ENCODE data around the gene BHMT2. TPM values are rescaled to one million over a fixed set of nuclear protein-coding genes. Genes with fewer than 3 reads are reported as not detected.

Gene BHMT2
- total RNA-seq, 4 donors from 2014 or later = 1.1 to 10.7 (median 2.8) TPM; not detected in 1

GRCh38 chr5:79050498-79050897, 19.1 kb upstream of the BHMT2 start:
- Histone ChIP-seq H3K27ac (no peak overlapping the region), H3K9me3 (peaks cover 0 to 5% (median 0%) of the 10 kb centered on the region in 4 donors), H3K4me3 (no peak overlapping the region), H3K36me3 (no peaks in the 10 kb centered on the region), H3K4me1 (no peaks in the 10 kb centered on the region), H3K27me3 (no peaks in the 10 kb centered on the region)
- DNase-seq = no peak
- TF ChIP-seq POLR2A (IDR thresholded peaks at IDR 0.05) (no peak), CTCF (IDR thresholded peaks at IDR 0.05) (no peak)

DNA sequence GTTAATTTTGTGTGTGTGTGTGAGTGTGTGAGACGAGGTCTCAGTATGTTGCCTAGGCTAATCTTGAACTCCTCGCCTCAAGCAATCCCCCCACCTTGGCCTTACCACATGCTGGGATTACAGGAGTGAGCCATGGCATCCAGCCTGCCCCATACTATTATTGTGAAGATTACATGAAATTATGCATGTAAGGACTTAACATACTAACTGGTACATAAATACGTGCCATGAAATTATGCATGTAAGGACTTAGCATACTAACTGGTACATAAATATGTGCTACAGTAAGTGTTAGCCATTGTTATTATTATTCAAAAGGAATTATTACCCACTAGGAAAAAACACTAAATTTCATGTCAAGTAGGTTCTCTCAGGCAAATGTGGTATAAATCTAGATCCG, 16.2 kb upstream of the BHMT2 start:
- Histone ChIP-seq H3K27me3 (no peaks in the 10 kb centered on the region), H3K4me3 (no peak overlapping the region)

DNA sequence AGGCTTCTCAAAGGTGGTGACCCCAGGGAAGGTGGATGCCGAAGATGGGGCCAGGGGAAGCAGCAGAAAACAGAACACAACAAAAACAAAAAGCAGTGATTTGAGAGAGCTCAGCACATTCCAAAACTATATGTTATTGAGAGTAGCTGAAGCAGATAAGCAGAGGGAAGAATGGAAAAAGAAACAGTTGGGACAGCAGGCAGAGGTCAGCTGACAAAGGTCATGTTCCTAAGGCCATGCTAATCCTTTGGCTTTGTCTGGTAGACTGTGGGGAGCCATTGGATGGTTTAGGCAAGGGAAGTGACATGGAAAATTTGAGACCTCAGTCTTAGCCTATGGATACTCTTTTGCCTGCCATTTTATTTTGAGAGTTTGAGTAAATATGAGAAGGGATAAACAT, 14.6 kb upstream of the BHMT2 start:
- TF ChIP-seq POLR2A (IDR thresholded peaks at IDR 0.05) (no peak), CTCF (IDR thresholded peaks at IDR 0.05) (no peak)
- DNase-seq = no peak
- Histone ChIP-seq H3K36me3 (no peaks in the 10 kb centered on the region), H3K27ac (no peak overlapping the region), H3K9me3 (peaks cover 0 to 5% (median 0%) of the 10 kb centered on the region in 4 donors), H3K4me3 (no peak overlapping the region), H3K4me1 (no peaks in the 10 kb centered on the region), H3K27me3 (no peaks in the 10 kb centered on the region)

More for the DNA sequence above, 16.2 kb upstream of the BHMT2 start:
- Histone ChIP-seq H3K4me1 (no peaks in the 10 kb centered on the region), H3K27ac (no peak overlapping the region), H3K9me3 (peaks cover 0 to 5% (median 0%) of the 10 kb centered on the region in 4 donors), H3K36me3 (no peaks in the 10 kb centered on the region)
- TF ChIP-seq CTCF (IDR thresholded peaks at IDR 0.05) = no peak
- no peak for TF ChIP-seq POLR2A (IDR thresholded peaks at IDR 0.05)
- DNase-seq = no peak

DNA sequence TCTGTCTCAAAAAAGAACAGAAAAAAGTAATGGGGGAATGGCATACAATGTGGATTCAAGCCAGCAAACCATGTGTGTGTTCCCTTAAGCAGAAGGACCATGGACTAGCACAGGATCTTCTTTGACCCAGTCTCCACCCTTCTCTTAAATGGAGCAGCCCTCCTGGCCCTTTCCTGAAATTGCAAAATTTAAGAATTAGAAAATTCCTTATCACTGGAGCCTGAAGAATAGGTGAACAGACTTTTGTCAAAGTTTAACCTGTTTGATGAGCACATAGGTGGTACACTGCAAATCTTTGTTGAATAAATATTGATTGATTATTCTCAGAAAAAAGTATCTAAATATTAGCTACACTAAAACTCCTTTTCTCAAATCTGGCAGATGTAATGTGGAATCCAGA, 12.7 kb upstream of the BHMT2 start:
- TF ChIP-seq POLR2A (IDR thresholded peaks at IDR 0.05) (no peak), CTCF (IDR thresholded peaks at IDR 0.05) (no peak)
- no peaks in the 10 kb centered on the region for H3K36me3 ChIP-seq
- peaks cover 0 to 5% (median 0%) of the 10 kb centered on the region in 4 donors for H3K9me3 ChIP-seq
- no peak for DNase-seq
- no peak overlapping the region for H3K27ac ChIP-seq
- no peaks in the 10 kb centered on the region for H3K27me3 ChIP-seq
- H3K4me1 ChIP-seq = no peaks in the 10 kb centered on the region
- no peak overlapping the region for H3K4me3 ChIP-seq

- Histone ChIP-seq H3K36me3 (no peaks in the 10 kb centered on the region), H3K27me3 (no peaks in the 10 kb centered on the region), H3K9me3 (no peaks in the 10 kb centered on the region), H3K27ac (no peak overlapping the region), H3K4me3 (no peak overlapping the region), H3K4me1 (no peaks in the 10 kb centered on the region)
- TF ChIP-seq CTCF (IDR thresholded peaks at IDR 0.05) (no peak), POLR2A (IDR thresholded peaks at IDR 0.05) (no peak)
- no peak for DNase-seq
Observed at GRCh38 chr5:79059674-79060073, 9.9 kb upstream of the BHMT2 start.

GRCh38 chr5:79062436-79062835, 7.1 kb upstream of the BHMT2 start:
- Histone ChIP-seq H3K4me3 (no peak overlapping the region), H3K9me3 (no peaks in the 10 kb centered on the region), H3K27ac (no peak overlapping the region), H3K4me1 (no peaks in the 10 kb centered on the region), H3K36me3 (no peaks in the 10 kb centered on the region), H3K27me3 (no peaks in the 10 kb centered on the region)
- TF ChIP-seq POLR2A (IDR thresholded peaks at IDR 0.05) = no peak
- TF ChIP-seq CTCF (IDR thresholded peaks at IDR 0.05) = no peak
- no peak for DNase-seq

Data from Peyer's patch (tissue), 4 donors.